ENCODE data around the gene PTCD1. TPM values are rescaled to one million over a fixed set of nuclear protein-coding genes. Genes with fewer than 3 reads are reported as not detected.
"Not testable (repeated sequence)": the region's sequence is repeated elsewhere in the genome, so short reads cannot be mapped to it uniquely, and the experiment has no call there.

PTCD1 gene
- total RNA-seq, 1 donor from 2014 or later: 4.4 TPM

DNA sequence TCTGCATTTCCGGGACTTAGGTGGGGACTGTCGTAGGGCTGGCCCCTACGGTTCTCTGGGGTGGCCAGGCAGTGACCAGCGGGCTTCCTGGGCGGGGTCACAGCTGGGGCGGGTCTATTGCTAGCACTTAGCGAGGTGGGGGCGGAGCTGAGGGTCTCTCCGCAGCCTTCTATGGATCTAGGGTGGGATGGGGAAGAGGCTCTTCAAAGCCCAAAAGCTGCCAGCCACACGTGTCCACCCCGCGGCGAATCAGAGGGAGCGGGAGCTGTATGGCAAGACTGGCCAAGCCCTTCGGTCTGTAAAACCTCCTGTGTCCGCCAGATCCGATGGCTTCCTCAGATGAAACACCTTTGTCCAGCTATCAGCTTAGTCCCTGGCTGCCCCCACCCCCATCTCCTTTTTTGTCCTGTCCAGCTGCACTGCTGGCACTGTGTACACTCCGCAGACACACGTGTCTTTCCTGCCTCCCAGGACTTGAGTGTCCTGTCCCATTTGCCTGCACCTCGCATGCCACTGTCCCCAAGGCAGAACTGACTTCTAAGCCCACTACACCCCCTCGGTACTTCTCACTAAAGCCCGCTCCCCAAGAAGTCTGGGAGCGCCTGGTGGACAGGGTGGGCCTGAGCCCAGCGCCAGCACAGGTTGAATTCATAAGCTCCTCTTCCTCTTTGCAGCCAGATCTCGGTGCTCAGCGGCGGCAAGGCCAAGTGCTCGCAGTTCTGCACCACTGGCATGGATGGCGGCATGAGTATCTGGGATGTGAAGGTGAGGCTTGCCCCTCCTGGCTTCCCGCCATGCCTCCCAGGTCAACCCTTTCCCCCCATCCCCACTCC lies 45.0 kb downstream of the PTCD1 start:
- peak; percentile 59 for ATAC-seq
- DNase-seq (ENCODE audit: low spot score): peak; percentile 77
- intact Hi-C loops (cut with DNase I): no loop called here

- ATAC-seq: peak; percentile 88
- peak; percentile 89 for DNase-seq (ENCODE audit: low spot score)
- intact Hi-C loops (cut with DNase I): no loop called here
Observed at GRCh38 chr7:99392659-99393354, 45.8 kb downstream of the PTCD1 start.

DNA sequence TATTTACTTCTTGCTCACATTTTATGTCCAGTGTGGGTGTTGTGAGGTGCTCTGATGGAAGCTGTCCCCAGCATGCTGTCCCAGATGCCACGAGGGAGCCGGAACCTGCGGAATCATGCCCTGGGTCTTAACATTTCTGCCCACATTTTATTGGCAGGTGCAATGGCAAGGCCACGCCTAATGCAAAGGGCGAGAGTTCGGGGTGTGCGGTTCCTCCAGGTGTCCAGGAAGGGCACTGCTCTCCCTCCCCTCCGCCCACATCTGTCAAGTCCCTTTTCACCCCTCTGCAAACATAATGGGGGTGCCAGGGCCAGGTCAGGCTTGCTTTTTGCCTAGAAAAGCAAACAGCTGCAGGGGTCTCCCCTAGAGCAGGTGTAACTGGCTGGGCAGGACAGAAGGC lies 46.6 kb downstream of the PTCD1 start:
- intact Hi-C loops (cut with DNase I): no loop called here
- DNase-seq (ENCODE audit: low spot score): no peak

DNA sequence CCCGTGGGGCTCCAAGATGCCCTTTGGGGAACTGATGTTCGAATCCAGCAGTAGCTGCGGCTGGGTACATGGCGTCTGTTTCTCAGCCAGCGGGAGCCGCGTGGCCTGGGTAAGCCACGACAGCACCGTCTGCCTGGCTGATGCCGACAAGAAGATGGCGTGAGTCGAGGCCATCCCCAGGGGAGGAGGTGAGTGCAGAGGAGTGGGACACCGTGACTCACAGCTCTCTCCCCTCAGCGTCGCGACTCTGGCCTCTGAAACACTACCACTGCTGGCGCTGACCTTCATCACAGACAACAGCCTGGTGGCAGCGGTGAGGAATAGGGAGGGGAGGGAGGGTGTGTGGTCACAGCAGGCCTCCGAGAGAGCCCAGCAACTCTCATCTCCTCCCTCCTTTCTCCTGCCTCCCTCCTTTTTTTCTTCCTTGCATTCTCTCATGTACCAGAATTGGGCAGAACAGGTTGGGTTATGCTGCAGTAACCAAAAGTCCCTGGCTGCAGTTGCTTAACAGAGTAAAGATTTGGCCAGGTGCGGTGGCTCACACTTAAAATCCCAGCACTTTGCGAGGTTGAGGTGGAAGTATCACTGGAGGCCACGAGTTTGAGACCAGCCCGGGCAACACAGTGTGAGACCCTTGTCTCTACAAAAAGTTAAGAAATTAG lies 47.5 kb downstream of the PTCD1 start:
- ATAC-seq (no peak), DNase-seq (ENCODE audit: low spot score) (no peak)
- intact Hi-C loops (cut with DNase I): no loop called here

More for the DNA sequence above, 46.6 kb downstream of the PTCD1 start:
- ATAC-seq: no peak

DNA sequence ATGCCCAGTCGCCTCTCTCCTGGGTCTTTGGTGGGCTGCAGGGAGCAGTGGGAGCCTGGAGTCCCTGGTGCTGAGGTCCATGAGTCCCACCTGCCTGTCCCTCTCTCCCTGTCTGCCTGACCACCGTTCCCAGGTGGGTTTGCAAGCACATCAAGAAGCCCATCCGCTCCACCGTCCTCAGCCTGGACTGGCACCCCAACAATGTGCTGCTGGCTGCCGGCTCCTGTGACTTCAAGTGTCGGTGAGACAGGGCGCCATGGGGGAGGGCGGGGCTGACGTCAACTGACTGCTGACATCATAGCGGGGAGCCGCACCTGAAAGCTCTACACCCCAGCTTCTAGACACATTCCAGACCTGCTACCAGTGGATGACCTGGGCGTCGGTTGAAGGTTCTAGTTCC lies 48.8 kb downstream of the PTCD1 start:
- no peak for DNase-seq (ENCODE audit: low spot score)

GRCh38 chr7:99387912-99388311 lies 50.7 kb downstream of the PTCD1 start:
- no peak for DNase-seq (ENCODE audit: low spot score)
- no peak for ATAC-seq
- intact Hi-C loops (cut with DNase I): no loop called here

More for the DNA sequence above, 48.8 kb downstream of the PTCD1 start:
- intact Hi-C loops (cut with DNase I): no loop called here
- ATAC-seq: no peak

DNA sequence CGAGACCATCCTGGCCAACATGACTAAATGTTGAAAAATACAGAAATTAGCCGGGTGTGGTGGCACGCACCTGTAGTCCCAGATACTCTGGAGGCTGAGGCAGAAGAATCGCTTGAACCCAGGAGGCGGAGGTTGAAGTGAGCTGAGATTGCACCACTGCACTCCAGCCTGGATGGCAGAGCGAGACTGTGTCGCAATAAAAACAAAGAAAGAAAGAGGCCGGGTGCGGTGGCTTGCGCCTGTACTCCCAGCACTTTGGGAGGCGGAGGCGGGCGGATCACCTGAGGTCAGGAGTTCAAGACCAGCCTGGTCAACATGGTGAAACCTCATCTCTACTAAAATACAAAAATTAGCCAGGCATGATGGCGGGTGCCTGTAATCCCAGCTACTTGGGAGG lies 51.4 kb downstream of the PTCD1 start:
- DNase-seq (ENCODE audit: low spot score); intact Hi-C loops (cut with DNase I); ATAC-seq: not testable (repeated sequence)

- DNase-seq (ENCODE audit: low spot score) (no peak), ATAC-seq (peak; percentile 44)
- intact Hi-C loops (cut with DNase I): no loop called here
Observed at GRCh38 chr7:99386584-99387238, 51.9 kb downstream of the PTCD1 start.

- intact Hi-C loops (cut with DNase I): no loop called here
- no peak for ATAC-seq
Observed at GRCh38 chr7:99385564-99385963, 53.0 kb downstream of the PTCD1 start.

DNA sequence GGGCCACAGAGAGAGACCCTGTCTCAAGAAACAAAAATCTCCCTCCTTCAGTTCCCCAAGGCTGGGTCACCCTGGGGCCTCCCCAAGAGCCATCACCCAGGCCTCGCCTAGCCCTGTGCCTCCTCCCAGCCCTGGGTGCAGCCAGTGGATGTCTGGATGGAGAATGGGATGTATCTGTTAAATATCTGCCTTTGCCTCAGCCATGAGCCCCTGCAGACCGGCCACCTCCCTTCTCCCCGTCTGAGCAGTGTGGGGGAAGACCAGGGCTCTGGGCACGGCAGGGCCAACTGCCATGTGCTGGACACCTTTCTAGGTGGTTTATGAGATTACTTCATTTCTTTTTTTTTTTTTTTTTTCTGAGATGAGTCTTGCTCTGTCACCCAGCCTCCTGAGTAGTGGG lies 54.1 kb downstream of the PTCD1 start:
- no peak for ATAC-seq
- intact Hi-C loops (cut with DNase I): no loop called here
- no peak for DNase-seq (ENCODE audit: low spot score)

More at GRCh38 chr7:99385564-99385963, 53.0 kb downstream of the PTCD1 start:
- no peak for DNase-seq (ENCODE audit: low spot score)

DNA sequence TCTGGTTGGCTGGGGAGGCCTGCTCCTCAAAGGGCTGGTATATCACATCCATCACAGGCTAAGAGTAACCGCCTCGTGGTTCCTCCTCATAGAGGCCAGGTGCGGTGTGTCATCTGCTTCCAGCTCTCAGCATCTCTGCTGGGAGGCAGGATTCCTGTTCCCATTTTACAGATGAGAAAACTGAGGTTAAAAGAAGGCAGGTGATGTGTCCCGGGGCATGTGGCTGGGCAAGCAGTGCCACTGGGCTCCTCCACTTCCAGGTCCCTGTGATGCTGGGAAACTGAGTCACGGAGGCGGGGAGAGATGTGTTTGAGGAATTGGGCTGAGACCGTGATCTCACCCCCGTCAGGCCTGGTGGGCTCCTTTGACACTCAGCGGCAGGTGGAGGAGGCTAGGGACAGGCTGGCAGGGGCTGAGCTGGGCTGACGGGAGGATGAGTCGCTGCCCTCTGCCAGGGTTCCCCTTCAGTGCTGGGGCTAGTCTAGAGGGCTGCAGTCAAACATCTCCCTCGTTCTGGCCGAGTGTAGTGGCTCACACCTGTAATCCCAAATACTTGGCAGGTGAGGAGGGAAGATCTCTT lies 54.7 kb downstream of the PTCD1 start:
- ATAC-seq (no peak), DNase-seq (ENCODE audit: low spot score) (no peak)
- intact Hi-C loops (cut with DNase I): no loop called here

DNA sequence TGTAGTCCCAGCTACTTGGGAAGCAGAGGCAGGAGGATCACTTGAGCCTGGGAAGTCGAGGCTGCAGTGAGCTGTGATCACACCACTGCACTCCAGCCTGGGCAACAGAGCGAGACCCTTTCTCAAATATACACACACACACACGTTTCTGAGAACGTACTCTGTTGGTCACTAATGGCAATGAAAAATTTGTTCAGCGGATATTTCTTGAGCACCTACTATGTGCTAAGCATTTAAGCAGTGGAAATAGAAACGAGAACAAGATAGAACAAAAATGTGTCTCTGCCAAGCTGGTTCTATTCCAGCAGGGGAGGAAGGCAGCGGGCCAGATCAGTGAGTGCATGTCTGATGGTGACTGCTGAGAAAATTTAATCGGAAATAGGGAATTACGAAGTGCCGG lies 55.4 kb downstream of the PTCD1 start:
- no peak for ATAC-seq
- intact Hi-C loops (cut with DNase I): no loop called here
- DNase-seq (ENCODE audit: low spot score): no peak

DNA sequence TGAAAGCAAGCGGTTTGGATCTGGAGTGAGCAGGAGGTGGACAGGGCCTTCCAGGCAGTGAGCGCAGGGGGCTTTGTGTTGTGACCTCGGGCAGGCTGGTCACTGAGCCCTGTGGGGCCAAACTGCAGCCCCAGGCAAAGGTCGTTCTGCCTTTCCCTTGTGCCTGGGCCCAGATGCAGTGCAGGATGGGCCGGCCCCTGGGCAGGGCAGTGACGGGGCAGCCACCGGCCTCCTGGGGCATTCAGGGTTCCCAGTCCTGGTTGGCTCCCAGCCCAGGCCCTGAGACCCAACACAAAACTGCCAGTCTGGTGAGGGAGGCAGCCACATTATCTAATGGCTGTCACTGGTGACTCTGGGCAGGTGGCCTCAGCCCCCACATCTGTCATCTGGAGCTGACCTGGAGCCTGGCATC lies 56.9 kb downstream of the PTCD1 start:
- ATAC-seq (no peak), DNase-seq (ENCODE audit: low spot score) (no peak)
- intact Hi-C loops (cut with DNase I): no loop called here

GRCh38 chr7:99380823-99381663 lies 57.6 kb downstream of the PTCD1 start:
- ATAC-seq: peak; percentile 5
- no peak for DNase-seq (ENCODE audit: low spot score)
- intact Hi-C loops (cut with DNase I): no loop called here

- DNase-seq (ENCODE audit: low spot score) (no peak), ATAC-seq (peak; percentile 74)
- intact Hi-C loops (cut with DNase I): no loop called here
Observed at GRCh38 chr7:99380032-99380822, 58.4 kb downstream of the PTCD1 start.

GRCh38 chr7:99379693-99380031 lies 58.9 kb downstream of the PTCD1 start:
- intact Hi-C loops (cut with DNase I): loop anchor here (5.0 kb wide), 1 partner anchor 1293 kb away; the partner anchor contains the start of gene GNB2
- not testable (repeated sequence) for ATAC-seq; DNase-seq (ENCODE audit: low spot score)

DNA sequence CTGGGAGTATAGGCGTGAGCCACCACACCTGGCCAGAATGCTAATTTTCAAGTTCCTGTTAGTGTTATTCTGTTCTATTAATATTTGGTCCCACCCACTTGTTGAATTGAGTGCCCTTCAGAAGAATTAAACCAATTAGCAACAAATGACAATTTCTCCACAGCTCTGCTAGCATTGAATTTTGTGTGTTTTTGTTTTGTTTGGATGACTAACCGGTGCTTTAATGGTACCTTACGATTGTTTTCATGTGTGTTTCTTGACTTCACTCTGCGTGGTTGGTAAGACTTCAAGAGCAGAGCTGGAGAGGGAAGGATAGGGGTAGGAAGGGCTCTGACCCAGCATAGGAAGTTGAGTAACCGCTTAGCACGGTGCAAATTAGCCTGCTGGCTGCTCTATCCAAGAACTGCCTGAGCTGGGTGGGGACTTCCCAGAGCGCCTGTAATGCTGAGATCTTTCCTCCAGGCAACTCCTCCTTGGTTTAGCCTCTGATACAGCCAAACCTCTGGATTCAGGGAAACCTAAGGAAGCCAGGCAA lies 59.5 kb downstream of the PTCD1 start:
- DNase-seq (ENCODE audit: low spot score): peak; percentile 79
- ATAC-seq: peak; percentile 93
- intact Hi-C loops (cut with DNase I): loop anchor here (5.0 kb wide), 1 partner anchor 1293 kb away; the partner anchor contains the start of gene GNB2
